GM19193 (cell line): Measurements from ENCODE around the gene MCM7.

Experiments
- POLR2A ChIP-seq: IDR thresholded peaks from 4 replicates; pipeline ENCODE4 v1.6.1; 2011; ENCODE audit not compliant: insufficient read depth, insufficient read length; ENCODE audit errors: extremely low read depth

MCM7 gene

DNA sequence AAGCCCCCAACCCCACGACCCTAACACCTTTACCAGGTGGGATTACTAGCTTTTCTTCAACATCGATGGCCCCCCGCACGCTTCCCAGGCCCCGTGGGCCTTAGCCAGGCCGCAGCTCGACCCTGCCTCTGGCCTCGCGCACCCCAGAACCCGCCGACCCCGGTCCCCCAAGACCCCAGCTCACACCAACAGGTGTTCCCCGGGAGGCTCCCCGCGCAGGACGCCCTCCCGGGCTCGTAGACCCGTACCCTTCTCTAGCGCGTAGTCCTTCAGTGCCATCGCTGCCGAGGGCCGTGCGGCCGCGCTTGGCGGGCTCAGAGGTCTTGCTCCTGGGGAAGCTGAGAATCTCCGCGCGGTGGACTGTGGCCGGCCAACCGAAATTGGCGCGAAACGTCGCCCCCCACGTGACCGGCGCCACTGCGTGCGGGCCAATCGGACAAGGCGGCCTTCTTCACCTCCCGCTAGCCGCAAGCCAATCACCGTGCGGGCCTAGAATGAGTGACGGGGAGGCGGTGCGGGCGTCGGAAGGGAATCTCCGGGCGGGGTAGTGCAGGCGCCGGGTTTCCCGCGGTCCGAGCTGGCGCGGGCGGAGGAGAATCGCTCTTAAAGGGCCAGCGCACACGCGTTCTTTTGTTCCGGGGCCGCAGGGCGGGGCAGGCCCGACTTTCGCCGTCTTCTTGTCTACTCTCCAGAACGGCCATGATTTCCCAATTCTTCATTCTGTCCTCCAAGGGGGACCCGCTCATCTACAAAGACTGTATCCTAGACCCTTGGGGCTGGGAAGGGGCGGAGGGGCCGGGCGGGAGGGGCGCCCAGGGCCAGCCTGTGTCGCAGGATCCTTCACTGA, at the start of gene MCM7, which contains the start of gene AP4M1:
Gene MCM7 (minus strand): TSS at position 382 of the 847 bp plus-strand sequence. CDS start 103 bp downstream, at position 279.
Gene AP4M1 (plus strand): TSS at position 628 of the 847 bp plus-strand sequence. CDS start 72 bp downstream, at position 700.
- TF ChIP-seq POLR2A = peak; percentile 79

DNA sequence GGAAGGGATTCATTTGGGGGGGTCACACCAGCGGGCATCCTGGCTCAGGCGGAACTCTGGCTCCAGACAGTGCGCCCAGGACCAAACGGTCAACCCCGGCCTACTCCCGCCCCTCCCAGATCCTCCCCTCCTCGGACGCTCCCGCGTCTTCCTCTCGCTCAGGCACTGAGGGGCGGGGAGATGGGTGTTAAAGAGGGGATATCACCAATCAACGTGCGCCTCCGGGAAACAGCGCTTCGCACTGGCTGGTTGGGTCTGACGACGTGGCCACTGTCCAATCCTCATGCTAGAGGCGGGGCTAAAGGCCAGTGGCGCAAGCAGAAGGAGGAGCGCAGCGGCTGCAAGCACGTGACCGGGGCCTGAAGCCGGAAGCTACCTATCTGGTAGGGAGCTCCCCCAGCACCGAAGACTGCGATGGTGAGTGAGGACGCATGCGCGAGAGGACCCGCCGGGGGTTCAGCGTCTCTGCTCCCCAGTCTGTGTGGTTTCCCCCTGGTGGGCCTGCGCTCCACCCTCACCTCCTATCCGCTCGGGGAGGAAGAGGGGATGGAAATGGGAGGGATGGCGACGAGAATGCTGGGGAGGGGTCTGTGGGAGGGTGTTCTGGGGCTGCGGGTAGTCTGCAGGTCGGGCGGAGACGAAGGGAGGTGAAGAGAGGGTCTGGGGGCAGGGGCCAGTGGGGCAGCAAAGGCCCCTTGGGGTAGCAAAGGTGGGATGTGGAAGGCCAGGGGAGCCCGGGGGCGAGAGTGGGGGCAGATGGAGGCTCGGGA, 47.5 kb upstream of the MCM7 start, which contains the start of gene LAMTOR4:
Gene LAMTOR4 (plus strand): TSS at position 360 of the 770 bp plus-strand sequence. CDS start 55 bp downstream, at position 415.
- TF ChIP-seq POLR2A = peak; percentile 92

DNA sequence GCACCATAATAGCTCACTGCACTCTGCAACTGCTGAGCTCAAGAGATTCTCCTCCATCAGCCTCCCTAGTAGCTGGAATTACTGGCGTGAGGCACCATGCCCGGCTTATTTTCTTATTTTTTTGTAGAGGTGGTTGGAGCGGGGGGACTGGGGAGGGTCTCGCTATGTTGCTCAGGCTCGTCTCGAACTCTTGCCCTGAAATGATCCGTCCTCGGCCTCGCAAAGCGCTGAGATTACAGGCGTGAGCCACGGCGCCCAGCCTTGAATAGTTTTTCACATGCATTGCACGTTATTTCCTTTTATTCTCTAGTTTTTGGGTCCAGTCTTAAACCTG, 47.0 kb upstream of the MCM7 start:
- no peak for TF ChIP-seq POLR2A

DNA sequence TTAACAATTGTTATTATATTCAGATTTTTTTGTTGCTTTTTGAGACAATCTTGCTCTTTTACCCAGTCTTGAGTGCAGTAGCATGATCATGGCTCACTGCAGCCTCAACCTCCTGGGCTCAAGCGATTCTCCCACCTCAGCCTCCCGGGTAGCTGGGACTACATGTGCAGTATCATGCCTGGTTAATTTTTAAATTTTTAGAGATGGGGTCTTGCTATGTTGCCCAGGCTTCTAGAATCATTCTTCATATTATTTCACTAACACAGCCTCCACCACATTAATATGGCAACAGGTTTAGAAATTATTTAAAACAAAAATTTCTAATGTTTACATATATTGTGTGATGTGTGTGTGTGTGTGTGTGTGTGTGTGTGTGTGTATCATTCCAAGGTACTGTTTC, 46.1 kb upstream of the MCM7 start:
- no peak for TF ChIP-seq POLR2A

DNA sequence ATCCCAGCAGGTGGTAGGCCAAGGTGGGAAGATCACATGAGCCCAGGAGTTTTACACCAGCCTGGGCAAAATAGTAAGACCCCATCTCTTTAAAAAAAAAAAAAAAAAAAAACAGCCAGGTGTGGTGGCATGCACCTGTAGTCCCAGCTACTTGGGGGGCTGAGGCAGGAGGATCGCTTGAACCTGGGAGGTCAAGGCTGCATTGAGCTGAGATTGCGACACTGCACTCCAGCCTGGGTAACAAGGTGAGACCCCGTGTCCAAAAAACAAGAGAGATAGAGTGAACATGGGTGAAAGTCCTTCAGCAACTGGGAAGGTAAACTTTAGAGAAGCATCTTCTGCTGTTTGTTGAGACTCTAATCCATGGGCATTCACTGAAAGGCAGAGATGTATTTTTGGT, 41.3 kb upstream of the MCM7 start:
- no peak for TF ChIP-seq POLR2A

DNA sequence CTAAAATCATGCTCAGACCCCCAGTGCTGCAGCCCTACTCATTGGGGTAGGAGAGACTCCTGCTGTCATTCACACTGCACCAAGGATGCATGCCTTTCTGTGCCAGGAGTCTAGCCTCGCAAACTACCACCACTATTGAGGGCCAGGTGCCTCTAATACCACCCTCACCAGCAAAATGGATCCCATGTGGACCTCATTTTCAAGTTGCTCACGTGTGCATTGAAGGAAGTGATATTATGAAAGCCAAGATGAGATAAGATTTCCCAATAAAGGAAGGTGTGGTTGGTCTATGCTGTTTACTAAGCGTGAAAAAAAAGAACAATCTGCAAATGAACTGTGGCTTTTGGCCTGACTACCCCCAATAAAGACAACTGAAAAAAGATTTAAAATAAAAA, 40.4 kb upstream of the MCM7 start:
- no peak for TF ChIP-seq POLR2A

DNA sequence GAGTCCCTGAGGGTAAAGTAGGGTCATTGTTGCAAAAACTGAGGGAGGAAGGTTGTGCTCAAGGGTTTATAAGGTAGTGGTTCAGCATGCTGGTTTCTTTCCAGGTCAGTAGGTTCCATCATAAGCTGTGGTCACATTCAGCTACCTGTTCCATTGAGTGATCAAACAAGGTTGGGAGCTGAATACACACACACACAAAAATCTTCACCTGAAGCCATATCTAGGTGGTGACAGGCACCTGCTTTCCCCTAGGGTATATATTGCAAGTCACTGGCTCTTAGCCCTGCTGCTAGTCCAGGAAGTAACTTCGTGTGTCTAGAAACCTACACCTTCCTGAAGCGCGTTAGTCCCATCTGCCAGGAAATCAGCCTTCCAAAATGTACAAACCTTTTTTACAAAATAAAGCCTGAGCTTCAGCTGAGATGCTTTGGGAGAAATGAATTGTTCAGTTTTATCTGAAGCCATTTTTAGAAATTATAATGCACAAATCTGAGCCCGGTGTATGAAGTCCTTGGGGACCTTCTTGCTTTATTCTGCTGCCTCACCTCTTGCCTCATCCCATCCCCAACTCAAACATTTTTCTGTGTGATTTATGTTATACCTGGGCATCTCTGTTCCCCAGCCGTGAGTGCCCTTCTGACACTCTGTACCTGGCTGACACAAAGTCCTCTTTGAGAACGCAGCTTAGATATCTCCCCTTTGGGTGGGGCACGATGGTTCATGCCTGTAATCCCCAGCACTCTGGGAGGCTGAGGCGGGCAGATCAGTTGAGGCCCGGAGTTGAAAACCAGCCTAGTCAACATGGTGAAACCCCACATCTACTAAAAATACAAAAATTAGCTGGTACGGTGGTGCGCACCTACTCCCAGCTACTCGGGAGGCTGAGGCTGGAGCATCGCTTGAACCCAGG, 36.9 kb upstream of the MCM7 start:
- no peak for TF ChIP-seq POLR2A

DNA sequence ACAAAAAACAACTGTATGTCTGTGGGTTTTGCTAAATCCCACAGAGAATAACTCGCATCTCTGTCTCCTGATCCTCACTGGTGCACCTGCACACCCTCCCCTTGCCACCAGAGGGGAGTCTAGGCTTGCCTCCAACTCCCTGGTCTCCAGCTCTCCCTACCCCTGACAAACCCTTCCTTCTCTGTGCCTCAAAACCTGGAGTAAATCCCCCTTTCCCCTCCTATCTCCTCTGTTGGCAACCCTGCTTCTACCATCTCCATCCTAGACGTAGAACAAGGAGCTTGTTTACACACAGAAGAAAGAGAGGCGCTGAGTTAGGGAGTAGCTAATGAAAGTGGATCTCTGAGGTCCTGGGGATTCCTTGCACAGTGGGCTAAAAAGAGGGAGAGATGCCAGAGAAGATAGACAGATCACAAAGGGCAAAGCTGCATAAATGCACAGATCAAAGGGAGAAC, 31.5 kb upstream of the MCM7 start:
- TF ChIP-seq POLR2A = no peak

DNA sequence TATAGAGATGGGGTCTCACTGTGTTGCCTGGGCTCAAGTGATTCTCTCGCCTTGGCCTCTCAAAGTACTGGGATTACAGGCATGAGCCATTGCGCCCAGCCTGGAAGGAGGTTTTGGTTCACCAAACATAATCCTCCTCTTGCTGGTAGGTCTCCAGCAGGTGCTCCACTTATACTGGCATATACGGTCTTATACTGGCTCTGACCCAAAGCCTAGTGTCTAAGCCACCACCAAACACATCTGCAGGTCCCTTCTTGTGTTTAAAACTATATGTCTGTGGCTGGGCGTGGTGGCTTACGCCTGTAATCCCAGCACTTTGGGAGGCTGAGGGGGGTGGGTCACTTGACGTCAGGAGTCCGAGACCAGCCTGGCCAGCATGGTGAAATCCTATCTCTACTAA, 30.9 kb upstream of the MCM7 start:
- TF ChIP-seq POLR2A = no peak

DNA sequence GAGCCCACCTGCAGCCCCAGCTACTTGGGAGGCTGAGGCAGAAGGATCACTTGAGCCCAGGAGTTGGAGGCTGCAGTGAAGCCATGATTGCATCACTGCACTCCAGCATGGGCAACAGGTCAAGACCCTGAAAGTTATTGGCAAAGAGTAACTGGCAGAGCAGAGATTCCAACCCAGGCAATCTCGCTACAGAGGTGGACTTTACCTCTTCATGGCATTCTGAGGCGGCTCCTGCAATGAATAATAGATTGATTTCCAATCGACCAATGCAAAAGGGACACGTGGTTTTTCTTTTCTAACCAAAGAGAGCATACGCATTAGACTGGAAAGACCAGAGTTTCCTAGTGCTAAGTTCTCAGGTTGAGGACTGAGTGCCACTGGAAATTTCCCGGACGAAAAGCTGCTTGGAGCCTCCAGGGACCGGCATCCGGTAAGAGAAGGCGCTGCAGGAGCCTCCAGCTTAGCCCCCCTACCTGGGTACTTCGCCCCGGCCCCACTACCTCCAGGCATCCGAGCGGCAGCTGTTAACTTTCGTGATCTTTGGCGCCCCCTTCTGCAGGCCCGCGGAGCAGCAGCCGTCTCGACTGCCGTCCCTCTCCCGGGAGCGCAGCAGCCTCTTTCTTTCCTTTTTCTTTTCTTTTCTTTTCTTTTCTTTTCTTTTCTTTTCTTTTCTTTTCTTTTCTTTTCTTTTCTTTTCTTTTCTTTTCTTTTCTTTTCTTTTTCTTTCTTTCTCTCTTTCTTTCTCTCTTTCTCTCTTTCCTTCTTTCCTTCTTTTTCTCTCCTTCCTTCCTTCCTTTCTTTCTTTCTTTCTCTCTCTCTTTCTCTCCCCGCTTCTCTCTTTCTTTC, 29.6 kb upstream of the MCM7 start:
- no peak for TF ChIP-seq POLR2A

DNA sequence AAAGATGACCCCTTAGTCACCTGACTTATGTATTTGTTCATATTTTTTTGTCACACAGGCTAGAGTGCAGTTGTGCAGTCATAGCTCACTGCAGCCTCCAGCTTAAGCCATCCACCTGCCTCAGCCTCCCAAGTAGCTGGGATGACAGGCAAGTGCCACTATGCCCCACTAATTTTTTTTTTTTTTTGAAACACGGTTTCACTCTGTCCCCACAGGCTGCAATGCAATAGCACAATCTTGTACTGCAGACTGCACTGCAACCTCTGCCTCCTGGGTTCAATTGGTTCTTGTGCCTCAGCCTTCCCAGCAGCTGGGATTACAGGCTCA, 27.4 kb upstream of the MCM7 start:
- no peak for TF ChIP-seq POLR2A

DNA sequence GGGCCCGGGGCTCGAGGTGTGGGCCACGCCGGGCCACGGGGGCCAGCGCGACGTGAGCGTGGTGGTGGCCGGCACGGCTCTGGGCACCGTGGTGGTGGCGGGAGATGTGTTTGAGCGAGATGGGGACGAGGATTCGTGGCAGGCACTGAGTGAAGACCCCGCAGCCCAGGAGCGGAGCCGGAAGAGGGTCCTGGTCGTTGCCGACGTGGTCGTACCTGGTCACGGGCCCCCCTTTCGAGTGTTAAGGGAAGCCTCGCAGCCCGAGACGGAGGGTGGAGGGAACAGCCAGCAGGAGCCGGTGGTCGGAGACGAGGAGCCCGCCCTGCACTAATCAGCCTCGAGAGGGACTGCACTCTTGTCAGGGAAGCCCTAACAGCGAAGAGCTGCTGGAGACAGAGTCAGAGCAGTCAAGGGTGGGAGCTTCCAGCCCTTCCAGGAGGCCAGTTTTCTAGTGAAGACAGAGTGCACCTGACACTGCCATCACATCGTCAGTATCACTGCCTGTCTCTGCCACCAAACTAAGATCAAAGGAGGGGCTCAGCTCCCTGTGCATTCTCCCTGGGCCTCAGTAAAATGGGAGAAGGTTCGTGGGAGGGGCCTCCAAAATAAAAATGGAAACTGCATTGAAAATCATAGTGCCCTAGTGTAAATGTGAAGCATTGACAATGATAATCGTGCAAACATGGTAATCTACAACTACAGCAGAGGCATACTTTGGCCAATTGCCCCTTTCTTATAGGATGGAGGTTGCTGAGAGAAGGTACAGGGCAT, 26.9 kb upstream of the MCM7 start:
- TF ChIP-seq POLR2A = no peak

DNA sequence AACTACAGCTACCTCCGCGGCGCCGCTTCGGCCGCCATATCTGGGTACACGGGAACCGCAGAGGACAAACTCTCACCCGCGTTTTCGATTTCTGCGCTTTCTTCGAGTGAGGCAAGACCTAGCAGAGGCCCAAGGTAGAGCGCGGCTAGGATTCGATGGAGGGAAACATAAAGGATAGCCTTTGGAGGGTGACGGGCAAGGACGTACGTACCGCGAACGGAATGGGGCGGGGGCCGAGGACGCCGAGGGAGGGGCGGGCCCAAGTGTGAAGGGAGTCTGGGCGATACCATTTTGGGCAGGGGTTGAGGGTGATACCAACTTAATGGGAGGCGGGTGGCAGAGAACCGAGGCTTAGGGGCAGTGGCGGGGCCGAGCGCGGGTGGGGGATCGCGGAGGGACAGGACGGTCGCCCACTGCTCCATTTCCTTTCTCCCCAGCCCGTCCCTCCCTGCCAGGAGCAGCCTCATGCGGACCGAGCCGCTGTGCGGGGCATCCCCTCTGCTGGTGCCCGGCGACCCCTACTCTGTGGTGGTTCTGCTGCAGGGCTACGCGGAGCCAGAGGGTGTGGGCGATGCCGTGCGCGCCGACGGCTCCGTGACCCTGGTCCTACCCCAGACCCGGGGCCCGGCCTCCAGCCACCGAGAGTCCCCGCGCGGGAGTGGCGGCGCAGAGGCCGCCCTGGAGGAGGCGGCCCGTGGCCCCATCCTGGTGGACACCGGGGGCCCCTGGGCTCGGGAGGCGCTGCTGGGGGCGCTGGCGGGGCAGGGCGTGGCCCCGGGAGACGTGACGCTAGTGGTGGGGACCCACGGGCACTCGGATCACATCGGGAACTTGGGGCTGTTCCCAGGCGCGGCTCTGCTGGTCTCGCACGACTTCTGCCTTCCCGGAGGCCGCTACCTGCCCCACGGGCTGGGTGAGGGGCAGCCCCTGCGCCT, 26.0 kb upstream of the MCM7 start, which contains the start of gene MBLAC1:
Gene MBLAC1 (plus strand): TSS at position 37 of the 935 bp plus-strand sequence. CDS start 429 bp downstream, at position 466.
- TF ChIP-seq POLR2A = peak; percentile 87
